Activated T-cell treated with anti-CD3 and anti-CD28 coated beads, Interleukin-2, amount 50 U/mL, for 1 hour (primary cell): ENCODE results near the gene TAX1BP1.
"Not testable (repeated sequence)": the region's sequence is repeated elsewhere in the genome, so short reads cannot be mapped to it uniquely, and the experiment has no call there.

Experiments used
- DNase-seq: peaks from one replicate; pipeline ENCODE4 v3.0.0-alpha.2; 2020

Gene TAX1BP1

GRCh38 chr7:27740449-27741086 is 606 bp downstream of the TAX1BP1 start:
- DNase-seq = peak; percentile 87

GRCh38 chr7:27742091-27742710 is 2.2 kb downstream of the TAX1BP1 start:
- DNase-seq = not testable (repeated sequence)

GRCh38 chr7:27745064-27745583 is 5.2 kb downstream of the TAX1BP1 start:
- no peak for DNase-seq

GRCh38 chr7:27746486-27746885 is 6.5 kb downstream of the TAX1BP1 start:
- DNase-seq = no peak

- no peak for DNase-seq
Observed at GRCh38 chr7:27746978-27747377, 7.0 kb downstream of the TAX1BP1 start.

GRCh38 chr7:27747589-27748368 is 7.8 kb downstream of the TAX1BP1 start:
- DNase-seq = no peak

DNA sequence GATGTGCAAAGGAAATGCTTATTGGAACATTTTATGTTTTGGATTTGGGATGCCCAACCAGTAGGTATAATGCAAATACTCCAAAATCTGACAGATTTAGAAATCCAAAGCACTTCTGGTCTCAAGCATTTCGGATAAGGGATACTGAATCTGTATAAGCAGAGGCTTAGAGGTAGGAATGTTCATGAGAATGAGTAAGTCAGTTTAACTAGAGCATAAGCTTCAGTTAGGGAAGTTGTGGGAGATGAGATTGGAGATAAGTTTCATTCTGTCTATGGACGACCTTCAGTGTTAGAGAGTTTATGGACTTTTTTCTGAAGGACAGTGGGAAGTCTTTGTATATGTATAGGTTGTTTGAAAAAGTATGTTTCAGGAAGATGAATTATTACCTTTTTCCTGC is 10.4 kb downstream of the TAX1BP1 start:
- DNase-seq = no peak

GRCh38 chr7:27751888-27752660 is 12.1 kb downstream of the TAX1BP1 start:
- no peak for DNase-seq

GRCh38 chr7:27753863-27754262 is 13.9 kb downstream of the TAX1BP1 start:
- no peak for DNase-seq

- no peak for DNase-seq
Observed at GRCh38 chr7:27756298-27756697, 16.3 kb downstream of the TAX1BP1 start.

- DNase-seq = no peak
Observed at GRCh38 chr7:27759491-27759890, 19.5 kb downstream of the TAX1BP1 start.

- no peak for DNase-seq
Observed at GRCh38 chr7:27762062-27762461, 22.1 kb downstream of the TAX1BP1 start.

DNA sequence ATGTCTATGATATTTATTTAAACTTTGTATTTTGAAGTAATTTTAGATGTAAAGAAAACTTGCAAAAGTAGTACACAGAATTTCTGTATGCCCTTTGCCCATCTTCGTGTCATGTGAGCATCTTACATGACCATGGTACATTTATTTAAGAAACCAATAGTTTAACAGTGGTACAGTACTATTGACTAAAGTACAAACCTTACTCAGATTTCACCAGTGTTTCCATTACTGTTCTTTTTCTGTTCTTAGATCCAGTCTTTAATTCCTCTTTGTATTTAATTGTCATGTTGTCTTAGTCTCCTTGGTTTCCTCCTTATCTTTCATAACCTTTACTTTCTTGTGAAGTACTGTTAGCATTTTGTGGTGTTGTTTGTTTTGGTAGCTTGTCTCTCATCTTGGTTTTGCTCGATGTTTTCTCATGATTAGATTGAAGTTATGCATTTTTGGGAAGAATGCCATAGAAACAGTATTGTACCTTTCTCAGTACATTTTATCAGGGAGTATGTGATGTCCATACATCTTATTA is 24.1 kb downstream of the TAX1BP1 start:
- DNase-seq = no peak

DNA sequence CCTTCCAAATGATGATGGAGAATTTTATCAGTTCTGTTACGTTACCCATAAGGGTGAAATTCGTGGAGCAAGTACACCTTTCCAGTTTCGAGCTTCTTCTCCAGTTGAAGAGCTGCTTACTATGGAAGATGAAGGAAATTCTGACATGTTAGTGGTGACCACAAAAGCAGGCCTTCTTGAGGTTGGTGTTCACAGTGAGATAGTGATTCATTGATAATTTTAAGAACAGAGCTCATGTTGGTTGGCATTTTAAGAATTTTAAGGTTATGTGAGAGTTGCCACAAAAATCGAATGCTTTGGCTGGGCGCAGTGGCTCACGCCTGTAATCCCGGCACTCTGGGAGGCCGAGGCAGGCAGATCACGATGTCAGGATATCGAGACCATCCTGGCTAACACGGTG is 25.9 kb downstream of the TAX1BP1 start:
- DNase-seq = no peak

GRCh38 chr7:27767374-27767773 is 27.4 kb downstream of the TAX1BP1 start:
- no peak for DNase-seq

- DNase-seq = no peak
Observed at GRCh38 chr7:27771111-27771510, 31.1 kb downstream of the TAX1BP1 start.

DNA sequence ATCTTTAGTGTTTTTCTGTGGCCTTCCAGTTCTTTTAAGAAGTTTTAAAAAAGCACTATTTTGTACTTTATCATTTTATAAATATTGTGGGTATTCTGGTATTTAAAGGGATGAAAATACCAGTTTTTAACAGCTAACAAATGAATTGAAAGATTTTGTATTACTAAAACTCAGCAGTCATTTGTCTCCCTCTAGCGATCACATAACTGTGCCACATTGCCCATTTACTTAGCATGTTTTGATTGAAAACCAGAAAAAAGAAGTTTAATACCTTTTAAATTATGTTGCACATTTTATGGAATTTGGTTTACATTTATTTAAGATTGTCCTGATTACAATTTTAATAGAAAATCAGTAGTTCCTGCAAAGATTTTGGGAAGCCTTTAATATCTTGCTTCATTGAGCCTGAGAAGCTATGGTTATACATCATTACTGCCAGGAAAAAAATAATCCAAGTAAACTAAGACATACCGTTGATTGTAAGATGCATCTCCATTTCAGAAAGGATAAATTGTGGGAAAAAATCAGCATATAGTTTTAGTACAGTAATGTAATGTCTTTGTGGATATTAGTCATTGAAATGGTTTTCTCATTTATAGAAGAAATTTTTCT is 34.9 kb downstream of the TAX1BP1 start:
- DNase-seq = no peak

- DNase-seq = no peak
Observed at GRCh38 chr7:27775782-27776181, 35.8 kb downstream of the TAX1BP1 start.

DNA sequence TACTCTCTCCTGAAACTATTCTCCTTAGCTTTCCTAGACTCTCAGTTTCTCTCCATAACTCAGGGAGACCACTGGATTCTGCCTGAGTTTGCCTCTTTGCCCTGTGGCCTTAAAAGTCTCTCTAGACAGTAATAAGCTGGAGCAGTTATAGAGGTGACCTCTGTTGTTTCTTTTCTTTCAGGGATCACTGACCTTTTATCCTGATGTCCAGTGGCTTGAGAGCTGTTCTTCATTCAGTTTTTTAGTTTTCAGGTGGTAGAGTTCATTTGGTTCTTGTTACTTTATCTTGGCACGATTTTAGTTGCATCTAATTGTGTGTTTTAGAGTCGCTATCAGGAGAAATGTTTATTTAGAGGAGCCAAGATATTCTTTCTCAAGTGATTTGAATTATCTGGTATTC is 37.7 kb downstream of the TAX1BP1 start:
- no peak for DNase-seq

- DNase-seq = no peak
Observed at GRCh38 chr7:27779873-27780272, 39.9 kb downstream of the TAX1BP1 start.

- no peak for DNase-seq
Observed at GRCh38 chr7:27781188-27781587, 41.2 kb downstream of the TAX1BP1 start.

- no peak for DNase-seq
Observed at GRCh38 chr7:27782849-27783248, 42.9 kb downstream of the TAX1BP1 start.
